MM.1S (cell line): ENCODE data around the gene SLC51B.

Experiments
- CTCF ChIP-seq: fragments of 300-600 bp; sonication (generic); IDR thresholded peaks from 2 replicates; pipeline ENCODE4 v1.5.1; 2016; ENCODE audit warnings: antibody characterized with exemption, low read length, mixed read lengths
- EZH2 ChIP-seq: fragments of 300-600 bp; sonication (generic); optimal IDR thresholded peaks from 2 replicates; pipeline ENCODE3; 2017; ENCODE audit warnings: low read depth, mild to moderate bottlenecking, antibody characterized with exemption, low read length, mixed read lengths
- EZH2phosphoT487 ChIP-seq: fragments of 300-600 bp; sonication (generic); IDR thresholded peaks from 2 replicates; pipeline ENCODE4 v1.6.1; 2018; ENCODE audit warnings: antibody characterized with exemption, low read length

- TF ChIP-seq EZH2phosphoT487, result no peak
- no peak for TF ChIP-seq CTCF
- no peak for TF ChIP-seq EZH2
Observed at GRCh38 chr15:64997066-64997465, 48.1 kb upstream of the SLC51B start.
